Measurements from ENCODE around the gene PANK3. TPM values are rescaled to one million over a fixed set of nuclear protein-coding genes. Genes with fewer than 3 reads are reported as not detected.

The PANK3 gene
- total RNA-seq, 1 donor from 2014 or later: 107 TPM

- Mint-ChIP-seq H3K4me1 (ENCODE audit: low read depth, unreplicated experiment) (no peaks in the 10 kb centered on the region), H3K4me3 (ENCODE audit: unreplicated experiment) (no peak overlapping the region), H3K36me3 (ENCODE audit: low read depth, unreplicated experiment) (peaks cover 15% of the 10 kb centered on the region), H3K27me3 (ENCODE audit: low read depth, unreplicated experiment) (no peaks in the 10 kb centered on the region), H3K27ac (ENCODE audit: unreplicated experiment) (no peak overlapping the region), H3K9me3 (ENCODE audit: unreplicated experiment) (no peaks in the 10 kb centered on the region)
- no peaks in the 10 kb centered on the region for H3K27me3 ChIP-seq (ENCODE audit: insufficient read depth, low read length)
- FAIRE-seq (peak; percentile 13), DNase-seq (ENCODE audit: low read depth) (peak; percentile 97)
- H3K36me3 ChIP-seq (ENCODE audit: insufficient read depth, low read length): peaks cover 21% of the 10 kb centered on the region
- no peak for TF ChIP-seq EZH2 (IDR thresholded peaks at IDR 0.05; ENCODE audit: insufficient read depth, low read length)
- no peak for TF ChIP-seq CTCF (IDR thresholded peaks at IDR 0.05; ENCODE audit: insufficient read depth, low read depth, low read length)
- no peaks in the 10 kb centered on the region for H3K9me3 ChIP-seq (ENCODE audit: insufficient read depth, low read depth, low read length)
- H3K4me1 ChIP-seq (ENCODE audit: insufficient read depth, low read length): peaks cover 5% of the 10 kb centered on the region
- no peak overlapping the region for H3K9ac ChIP-seq (ENCODE audit: low read length)
- H2AFZ ChIP-seq (ENCODE audit: low read depth, low read length): no peak overlapping the region
- H3K4me3 ChIP-seq (ENCODE audit: insufficient read depth, low read depth, low read length): no peak overlapping the region
- peak overlapping the region; percentile 35 for H3K27ac ChIP-seq (ENCODE audit: low read depth, low read length)
- no peak overlapping the region for H3K4me2 ChIP-seq (ENCODE audit: low read length)
- H3K79me2 ChIP-seq (ENCODE audit: insufficient read depth, low read length): peaks cover 33% of the 10 kb centered on the region
- H4K20me1 ChIP-seq (ENCODE audit: insufficient read depth, low read length): peaks cover 45% of the 10 kb centered on the region
These were observed 27.0 kb downstream of the PANK3 start for GRCh38 chr5:168552146-168552545.

GRCh38 chr5:168550656-168551055 is 28.5 kb downstream of the PANK3 start:
- peaks cover 37% of the 10 kb centered on the region for H4K20me1 ChIP-seq (ENCODE audit: insufficient read depth, low read length)

More at GRCh38 chr5:168550656-168551055, 28.5 kb downstream of the PANK3 start:
- FAIRE-seq: no peak
- Histone ChIP-seq H3K36me3 (ENCODE audit: insufficient read depth, low read length) (peaks cover 12% of the 10 kb centered on the region), H3K9ac (ENCODE audit: low read length) (no peak overlapping the region), H3K79me2 (ENCODE audit: insufficient read depth, low read length) (peaks cover 28% of the 10 kb centered on the region), H3K4me1 (ENCODE audit: insufficient read depth, low read length) (peaks cover 5% of the 10 kb centered on the region), H3K27me3 (ENCODE audit: insufficient read depth, low read length) (no peaks in the 10 kb centered on the region), H3K9me3 (ENCODE audit: insufficient read depth, low read depth, low read length) (no peaks in the 10 kb centered on the region), H3K4me3 (ENCODE audit: insufficient read depth, low read depth, low read length) (no peak overlapping the region), H3K27ac (ENCODE audit: low read depth, low read length) (no peak overlapping the region), H3K4me2 (ENCODE audit: low read length) (no peak overlapping the region), H2AFZ (ENCODE audit: low read depth, low read length) (no peak overlapping the region)
- no peak for DNase-seq (ENCODE audit: low read depth)
- no peak overlapping the region for H3K27ac Mint-ChIP-seq (ENCODE audit: unreplicated experiment)
- peaks cover 15% of the 10 kb centered on the region for H3K36me3 Mint-ChIP-seq (ENCODE audit: low read depth, unreplicated experiment)
- H3K4me1 Mint-ChIP-seq (ENCODE audit: low read depth, unreplicated experiment): no peaks in the 10 kb centered on the region
- H3K27me3 Mint-ChIP-seq (ENCODE audit: low read depth, unreplicated experiment): no peaks in the 10 kb centered on the region
- H3K9me3 Mint-ChIP-seq (ENCODE audit: unreplicated experiment): no peaks in the 10 kb centered on the region
- no peak overlapping the region for H3K4me3 Mint-ChIP-seq (ENCODE audit: unreplicated experiment)
- no peak for TF ChIP-seq EZH2 (IDR thresholded peaks at IDR 0.05; ENCODE audit: insufficient read depth, low read length)
- no peak for TF ChIP-seq CTCF (IDR thresholded peaks at IDR 0.05; ENCODE audit: insufficient read depth, low read depth, low read length)

Data from astrocyte (in vitro differentiated cells and primary cell).